Anterior cingulate cortex (tissue), 58 donors: ENCODE results near the gene ARHGAP6.

Source experiments
- DNase-seq, 58 donors: peaks; one replicate each; lab custom pipeline; 2025; lab: John Stamatoyannopoulos, UW

Gene ARHGAP6

DNA sequence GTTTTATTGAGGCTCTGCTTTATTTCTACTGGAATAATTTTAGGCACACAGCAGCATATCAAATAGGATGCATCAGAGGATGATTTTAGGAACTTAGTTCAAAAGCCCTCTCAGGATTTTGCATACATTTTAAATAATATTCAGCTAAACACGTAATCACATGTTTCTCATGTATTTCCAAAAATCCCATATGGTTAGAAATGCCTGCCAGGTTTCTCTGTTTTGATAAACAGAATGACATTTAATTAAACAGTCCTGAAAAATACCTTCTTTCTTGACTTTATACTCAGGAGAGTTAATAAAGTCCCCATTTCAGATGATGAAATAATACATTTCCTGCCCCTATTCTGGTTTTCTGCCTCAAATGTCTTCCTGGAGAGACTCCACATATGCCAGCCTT is 459.0 kb downstream of the ARHGAP6 start:
- no peak for DNase-seq

DNA sequence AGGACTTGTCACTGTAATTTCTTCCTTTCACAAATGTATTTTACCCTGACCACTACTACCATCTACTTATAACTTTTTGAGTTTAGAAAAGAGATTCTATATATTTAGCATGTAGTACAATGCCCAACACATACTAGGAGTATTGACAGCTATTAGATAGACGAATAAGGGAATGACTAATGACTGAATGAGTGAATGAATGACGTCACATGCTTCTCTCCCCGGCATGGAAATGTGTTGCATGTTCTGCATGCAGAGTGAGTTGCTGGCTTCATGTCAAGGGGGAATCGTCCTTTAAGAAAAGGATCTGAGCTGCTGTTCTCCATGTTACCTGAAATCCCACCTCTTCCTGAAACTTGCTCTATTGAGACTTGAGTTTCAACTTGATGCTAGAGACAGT is 459.9 kb downstream of the ARHGAP6 start:
- no peak for DNase-seq

DNA sequence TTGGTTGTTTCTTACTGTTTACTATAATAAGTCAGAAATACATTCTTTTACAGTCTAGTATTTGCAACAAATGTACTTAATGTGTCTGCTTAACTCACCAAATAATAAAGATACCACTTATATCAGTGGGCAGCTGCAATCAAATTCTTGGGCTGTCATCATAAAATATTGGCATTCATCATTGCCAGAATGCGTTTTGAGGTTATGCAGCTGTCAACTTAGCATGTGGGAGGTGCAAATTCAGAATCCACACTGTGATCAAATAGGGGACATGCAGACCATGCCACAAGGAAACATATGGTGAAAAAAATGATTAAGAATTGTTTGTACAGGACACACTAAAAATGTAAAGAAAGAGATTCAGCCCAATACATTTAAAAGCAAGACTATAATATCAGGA is 468.0 kb downstream of the ARHGAP6 start:
- no peak for DNase-seq

DNA sequence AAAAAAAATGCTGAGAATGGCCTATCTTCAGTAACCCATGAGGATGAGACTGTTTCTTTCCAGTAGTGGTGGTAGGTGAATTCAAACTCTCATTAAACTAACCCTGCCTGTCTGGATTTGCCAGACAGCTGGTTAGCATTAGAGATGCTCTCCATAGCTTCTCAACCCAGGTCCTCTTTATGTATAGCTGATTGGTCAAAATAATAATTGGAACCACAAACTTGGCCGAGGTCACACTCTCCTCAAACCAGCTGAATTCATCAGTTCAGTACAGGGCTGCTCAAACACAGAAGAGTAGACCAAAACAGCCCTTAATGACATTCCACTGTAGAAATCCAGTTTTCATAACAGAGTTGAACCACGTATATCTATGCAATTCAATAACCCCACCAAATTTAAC is 469.2 kb downstream of the ARHGAP6 start:
- no peak for DNase-seq

DNA sequence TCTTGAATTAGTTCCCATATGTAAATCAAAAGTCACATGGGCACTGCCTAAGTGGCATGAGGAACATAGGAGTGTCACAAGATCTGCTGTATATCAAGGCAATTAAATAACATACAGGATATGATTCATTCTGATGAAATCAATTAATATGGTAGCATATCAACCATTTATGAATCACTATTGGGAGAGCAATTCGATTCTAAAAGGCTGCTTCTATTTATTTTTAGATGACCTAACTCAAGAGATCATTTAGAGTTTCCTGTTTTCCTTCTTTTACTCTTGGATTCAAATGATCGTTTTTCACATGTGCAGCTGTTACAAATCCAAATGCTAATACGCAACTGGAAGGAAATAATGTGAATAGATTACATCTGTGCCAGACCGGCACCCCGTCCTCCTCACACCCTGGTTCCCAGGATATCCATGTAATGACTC is 472.7 kb downstream of the ARHGAP6 start:
- no peak for DNase-seq

DNA sequence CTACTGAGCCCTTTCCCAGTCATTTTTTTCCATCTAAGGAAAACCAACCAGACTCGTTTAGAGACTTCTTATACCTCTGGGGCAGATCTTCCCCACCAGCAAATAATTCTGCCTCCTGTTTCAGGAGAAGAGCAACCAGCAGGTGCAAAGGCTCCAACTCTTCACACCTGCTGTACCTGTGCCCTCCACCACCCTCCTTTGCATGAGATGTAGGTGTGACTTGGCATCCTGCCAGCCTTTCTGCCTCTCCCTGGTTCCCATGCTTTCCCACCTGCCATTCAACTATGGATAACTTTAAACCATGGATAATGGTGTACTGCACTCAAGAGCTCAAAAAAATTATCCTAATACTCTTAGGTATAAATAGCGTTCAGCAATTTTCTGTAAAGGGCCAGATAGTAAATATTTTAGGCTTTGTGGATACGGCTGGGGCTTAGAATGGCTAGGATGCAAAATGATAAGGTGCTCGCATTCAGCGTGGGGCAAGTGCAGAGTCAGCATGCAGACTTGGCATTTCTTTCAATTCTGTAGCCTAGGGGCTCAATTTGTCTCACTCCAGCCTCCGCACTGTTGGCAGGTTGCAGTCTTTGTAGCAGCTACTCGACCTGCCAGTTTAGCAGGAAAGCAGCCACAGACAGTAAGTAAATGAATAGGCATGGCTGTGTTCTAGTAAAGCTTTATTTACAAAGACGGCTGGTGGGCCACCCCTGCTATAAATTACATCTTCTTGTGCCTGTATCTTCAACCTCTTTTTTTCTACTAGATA is 474.8 kb downstream of the ARHGAP6 start:
- no peak for DNase-seq

DNA sequence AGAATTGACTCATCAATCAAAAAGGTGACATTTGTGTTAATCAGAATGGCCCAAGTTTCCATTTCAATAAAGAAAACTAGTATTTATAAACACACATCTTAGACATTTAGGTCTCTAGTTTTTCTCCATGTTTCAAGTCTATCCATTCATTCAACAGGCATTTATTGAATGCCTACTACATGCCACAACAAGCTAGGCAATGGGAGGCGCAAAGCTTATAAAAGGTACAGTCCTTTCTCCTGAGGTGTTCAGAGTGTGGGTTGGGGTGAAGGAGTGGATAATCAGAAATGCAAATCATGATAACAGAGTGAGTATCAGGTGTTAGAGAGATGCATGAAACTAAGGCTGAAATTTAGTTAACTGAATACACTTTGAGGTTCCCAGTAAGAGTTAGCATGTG is 476.6 kb downstream of the ARHGAP6 start:
- no peak for DNase-seq

DNA sequence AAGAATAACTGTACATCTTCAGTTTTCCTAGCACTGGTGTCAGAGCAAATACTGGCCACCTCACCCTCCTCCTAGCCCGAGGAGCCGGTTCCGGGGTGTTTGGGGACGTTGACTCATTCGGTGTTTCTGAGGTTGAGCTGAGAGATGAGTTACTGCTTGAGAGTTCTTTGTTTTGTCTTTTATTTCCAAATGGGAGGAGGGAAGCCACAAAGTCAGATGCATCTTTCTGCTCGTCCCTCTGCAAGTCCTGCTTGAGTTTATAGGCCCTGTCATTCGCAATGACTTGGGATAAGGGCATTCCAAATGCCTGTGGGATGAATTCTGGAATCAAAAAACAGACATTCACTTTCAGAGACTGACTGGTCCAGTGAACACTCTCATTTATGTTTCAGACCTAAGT is 477.1 kb downstream of the ARHGAP6 start:
- no peak for DNase-seq

DNA sequence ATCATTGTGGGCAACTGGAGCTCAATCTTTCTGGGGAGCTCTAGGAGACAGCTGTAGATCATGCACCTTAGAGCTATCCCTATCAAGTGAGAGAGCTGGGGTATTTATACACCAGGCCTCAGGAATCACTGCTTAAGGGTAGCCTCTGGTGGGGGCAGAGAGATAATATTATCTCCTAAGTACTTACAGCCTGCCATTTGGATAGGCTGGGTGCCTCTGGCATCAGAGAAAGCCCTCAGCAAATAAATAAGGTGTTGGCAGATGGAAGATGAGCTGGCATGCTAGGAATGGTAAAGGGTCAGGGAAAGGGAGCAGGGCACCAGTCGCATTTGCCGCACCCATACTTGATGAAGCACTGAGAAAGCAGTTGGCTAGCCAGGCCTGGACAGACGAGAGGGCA is 478.7 kb downstream of the ARHGAP6 start:
- no peak for DNase-seq

DNA sequence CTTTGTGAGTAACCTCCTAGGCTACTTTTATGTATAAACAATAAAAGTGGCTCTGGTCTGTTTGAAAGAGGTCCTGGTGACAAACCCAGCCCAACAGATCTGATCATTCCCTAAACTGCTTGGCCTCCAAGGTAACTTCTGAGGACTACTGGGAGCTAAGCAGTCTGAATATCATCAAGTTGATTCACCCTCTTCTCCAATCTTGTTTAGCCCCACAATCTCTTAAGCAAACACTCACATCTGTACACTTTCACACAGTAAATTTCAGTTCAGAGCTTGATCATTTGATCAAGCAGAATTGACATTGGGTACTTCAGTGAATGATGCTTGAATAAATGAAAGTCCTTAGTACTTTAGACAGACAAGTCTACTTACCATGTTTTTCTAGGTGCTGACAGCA is 479.9 kb downstream of the ARHGAP6 start:
- no peak for DNase-seq

DNA sequence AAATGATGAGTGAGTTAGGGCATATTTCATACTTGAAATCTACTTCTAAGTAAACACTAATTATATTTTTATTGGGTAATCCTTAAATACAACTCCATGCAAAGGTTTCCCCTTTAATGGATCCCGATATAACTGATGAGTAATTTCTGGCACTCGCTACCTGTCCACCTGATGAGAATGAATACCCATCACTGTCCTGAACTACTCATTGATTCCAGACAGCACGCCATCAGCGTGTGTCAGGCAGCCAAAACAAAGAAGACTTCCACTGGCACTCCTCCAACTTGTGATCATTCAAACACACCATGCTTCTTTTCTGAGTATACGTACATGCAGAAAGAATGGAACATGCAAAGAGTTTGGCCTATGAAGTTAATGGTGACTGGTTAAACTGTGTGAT is 485.1 kb downstream of the ARHGAP6 start:
- peak in 1 of 58 donors; percentile 0 for DNase-seq

DNA sequence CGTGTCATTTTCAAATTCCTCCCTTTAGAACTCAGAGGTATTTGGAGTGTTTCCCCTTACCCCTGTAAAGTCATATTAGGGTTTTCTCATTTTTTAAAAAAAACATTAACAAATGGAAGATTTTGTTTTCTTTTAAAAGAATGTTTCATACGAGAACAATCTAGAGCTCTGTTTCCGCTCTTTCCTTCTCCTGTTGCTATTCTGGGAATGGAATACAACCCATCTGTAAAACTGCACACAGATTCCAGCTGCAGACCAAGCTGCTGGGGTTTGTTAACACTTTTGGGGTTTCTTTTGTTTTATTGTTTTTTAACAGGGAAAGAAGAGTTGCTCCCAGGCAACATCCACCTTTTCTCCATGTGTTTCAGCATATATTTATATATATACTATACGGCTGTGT is 493.3 kb downstream of the ARHGAP6 start:
- no peak for DNase-seq

DNA sequence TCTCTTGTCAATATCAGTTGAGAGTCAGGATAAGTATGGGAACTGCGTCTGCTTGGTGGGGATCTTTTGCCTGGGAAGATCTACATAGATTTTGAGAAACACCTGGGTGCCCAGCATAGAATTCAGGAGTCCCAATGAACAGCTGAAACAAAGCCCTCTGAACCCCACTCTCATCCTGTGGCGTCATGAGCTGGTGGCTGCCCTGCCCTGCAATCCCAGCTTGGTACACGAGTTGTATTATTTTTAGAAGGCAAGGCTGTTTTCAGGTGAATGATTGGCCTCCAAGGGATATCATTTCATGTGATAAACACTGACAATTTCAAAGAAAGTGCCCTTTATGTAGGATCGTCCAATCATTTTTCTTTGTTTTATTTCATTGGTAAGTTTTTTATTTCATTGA is 493.8 kb downstream of the ARHGAP6 start:
- no peak for DNase-seq

DNA sequence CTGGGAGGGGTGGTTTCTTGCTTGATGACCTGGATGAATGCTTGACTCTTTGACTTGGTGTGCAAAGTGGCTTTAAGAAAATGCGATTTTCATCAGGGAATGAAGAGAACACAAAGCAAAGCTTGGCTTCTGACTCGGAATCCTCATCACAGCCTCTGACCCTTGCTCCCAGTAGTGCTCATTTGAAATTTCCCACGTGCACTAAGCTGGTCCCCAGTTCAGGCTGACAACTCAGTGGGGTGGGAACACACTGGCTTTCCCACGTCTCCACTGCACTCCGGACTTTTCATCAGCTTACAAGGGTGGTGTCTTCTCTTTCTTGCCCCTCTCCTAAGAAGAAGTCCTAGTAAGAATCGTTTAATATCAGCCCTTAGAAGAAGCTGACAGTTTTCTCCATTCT is 501.3 kb downstream of the ARHGAP6 start:
- no peak for DNase-seq

DNA sequence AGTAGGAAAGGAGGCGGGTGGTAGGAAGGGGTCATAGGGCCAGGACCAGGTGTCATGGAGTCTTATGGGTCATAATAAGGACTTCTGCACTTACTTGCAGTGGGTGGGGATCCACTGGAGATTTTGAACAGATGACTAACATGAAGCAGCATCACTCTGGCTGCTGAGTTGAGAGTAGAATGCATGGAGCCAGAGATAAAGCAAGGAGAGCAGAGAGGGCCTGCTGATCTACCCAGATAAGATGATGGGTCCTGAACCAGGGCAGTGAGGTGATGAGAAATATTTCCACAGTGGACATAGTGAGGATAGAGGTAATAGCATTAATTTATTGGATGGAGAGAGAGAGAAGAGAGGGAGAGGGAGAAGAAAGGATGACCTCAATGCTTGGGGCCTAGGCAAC is 506.6 kb downstream of the ARHGAP6 start:
- DNase-seq = no peak

DNA sequence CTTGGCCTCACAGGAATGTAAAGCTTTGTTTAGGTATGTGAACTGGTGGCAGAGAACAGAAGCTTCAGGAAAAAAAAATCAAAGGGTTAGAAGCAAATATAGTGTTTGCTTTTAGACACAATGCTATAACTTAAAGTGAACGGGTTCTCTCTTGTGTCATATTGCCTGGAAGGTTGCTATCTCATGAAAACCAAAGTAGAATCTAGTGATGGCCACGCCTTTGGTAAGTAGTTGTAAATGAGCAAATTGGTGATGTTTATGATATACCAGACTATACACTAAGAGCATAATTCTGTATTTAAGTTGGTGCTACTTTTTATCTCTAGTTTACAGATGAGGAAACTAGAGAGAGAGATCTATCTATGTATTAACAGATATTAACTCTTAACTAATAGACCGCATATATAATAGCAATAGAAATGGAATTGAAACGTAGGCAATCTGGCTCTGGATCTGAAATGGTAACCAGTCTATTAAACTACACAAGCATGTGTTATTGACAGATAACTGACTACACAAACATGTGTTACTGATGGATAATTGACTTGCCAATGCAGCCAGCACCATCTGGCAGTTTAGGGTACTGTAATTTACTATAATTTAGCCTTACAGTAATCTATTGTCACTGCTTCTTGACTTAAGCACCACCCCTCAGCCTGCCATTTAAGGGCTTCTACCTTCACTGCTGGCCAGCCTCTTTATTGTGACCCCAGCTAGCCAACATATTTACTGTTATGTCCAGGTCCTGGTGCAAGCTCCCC is 513.7 kb downstream of the ARHGAP6 start:
- DNase-seq = no peak

DNA sequence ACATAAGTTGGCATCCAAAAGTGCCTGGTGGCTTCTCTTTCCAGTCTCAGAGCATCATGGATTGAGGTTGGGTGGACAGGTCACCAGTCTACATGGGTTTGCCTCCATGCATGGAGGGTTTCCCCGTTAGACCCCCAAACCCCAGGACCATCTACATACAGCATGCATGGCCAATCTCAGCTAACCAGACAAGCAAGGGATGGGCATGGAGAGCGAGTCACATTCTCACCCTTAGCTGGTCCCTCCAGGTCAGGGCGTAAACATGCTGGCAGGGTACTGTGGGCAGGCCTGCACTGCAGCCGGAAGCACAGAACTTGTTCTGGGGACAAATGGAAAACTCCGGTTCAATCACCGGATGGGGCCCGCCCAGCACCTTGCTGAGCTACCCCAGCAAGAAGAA is 517.3 kb downstream of the ARHGAP6 start:
- DNase-seq = no peak

DNA sequence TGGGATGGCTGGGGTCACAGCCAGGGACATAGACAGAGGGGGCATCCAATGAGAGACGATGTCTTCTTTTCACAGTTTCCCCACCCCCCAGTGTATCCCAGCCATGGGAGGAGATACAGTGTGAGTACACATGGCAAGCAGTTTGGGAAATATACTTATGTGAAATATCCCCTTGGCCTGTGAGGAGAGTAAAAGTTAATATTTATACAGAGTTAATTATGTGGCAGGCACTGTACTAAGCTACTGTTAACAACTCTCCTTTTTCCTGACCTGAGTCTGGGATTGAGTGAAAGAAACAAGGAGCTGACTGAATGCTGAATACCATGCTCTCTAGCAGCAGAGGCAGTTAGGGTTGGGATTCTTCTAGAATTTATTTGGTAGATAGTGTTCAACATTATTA is 519.3 kb downstream of the ARHGAP6 start:
- no peak for DNase-seq

DNA sequence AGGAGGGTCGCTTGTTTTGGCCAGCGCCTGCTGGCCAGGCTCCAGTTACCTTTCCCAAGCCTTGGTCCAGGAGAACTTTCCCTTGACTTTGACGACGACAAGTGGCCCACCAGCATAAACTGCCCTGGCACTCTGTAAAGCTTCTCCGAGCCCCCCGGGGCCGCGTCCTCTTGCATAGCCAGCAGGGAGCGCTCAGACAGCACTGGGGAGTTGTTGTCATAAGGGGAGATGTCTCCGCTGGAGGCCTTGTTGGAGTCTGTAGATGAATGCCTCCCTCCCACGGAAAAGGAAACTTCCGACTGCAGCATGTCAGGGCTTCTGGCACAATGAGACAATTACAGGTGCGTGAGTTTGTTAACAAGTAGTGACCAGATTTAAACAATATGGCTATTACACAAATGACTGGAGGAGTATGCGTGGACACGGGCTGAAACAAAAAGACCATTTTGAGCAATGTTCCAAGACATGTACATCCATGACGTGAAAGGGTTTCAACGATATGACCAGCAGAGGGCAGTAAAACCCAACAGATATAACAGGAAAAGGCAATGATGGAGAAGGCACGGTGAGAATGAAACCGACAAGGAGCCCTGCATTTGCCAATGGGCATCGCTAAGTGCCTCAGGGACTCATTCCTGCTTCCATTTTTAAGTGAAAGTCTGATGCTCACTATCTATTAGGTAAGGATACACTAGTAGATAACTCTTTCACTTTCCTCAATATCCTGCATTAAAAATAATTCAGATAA is 521.6 kb downstream of the ARHGAP6 start:
- peak in 47 of 58 donors; percentile 0 to 78 (median 12) for DNase-seq

DNA sequence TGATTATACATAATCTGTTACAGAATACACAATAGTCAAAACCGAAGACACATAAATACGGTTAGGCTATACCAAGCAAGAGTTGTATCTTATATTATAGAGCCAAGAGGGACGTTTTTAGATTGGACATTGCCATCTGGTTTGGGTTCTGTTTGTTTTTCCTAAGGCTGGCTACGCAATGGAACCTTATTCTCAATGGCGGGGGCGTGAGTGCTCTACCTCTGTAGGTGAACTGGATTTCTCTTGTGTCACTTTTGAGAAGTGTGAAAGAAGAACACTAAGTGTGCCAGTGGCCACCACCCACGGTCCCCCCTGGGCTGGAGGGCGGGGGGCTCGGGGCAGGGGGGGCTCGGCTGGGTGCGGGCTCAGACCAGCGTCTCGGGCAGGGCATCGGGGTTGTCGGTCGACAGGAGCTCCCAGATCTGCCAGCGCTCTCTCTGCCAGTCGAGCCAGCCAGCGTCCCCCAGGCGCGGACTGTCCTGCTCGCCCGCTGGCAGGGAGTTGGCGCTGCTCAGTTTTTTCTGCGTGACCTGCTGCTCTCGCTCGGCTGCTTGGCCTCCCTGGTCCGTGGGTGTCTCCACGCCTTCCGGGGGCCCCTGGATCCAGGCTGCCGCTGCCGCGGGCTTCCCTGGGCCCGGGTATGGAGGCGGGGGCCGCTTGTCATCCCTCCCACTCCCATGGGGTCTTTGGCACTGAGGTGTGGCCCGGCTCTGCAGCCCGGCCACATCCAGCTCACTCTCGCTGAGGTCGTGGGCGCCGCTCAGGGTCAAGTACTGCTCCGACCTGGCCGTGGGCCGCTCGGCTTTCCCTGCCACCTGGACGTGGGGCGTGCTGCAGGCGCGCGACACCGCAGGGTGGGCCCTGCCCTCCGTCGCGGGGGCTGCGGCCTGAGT is 527.0 kb downstream of the ARHGAP6 start:
- DNase-seq = peak in 3 of 58 donors; percentile 0 to 10 (median 4)
